Activated naive CD4-positive, alpha-beta T cell treated with anti-CD3 and anti-CD28 coated beads for 36 hours (primary cell): ENCODE measurements around the gene AGAP9. TPM values are rescaled to one million over a fixed set of nuclear protein-coding genes. Genes with fewer than 3 reads are reported as not detected.
"Not testable (repeated sequence)": the region's sequence is repeated elsewhere in the genome, so short reads cannot be mapped to it uniquely, and the experiment has no call there.

ENCODE experiments used
- CTCF ChIA-PET: fragments of 350-600 bp; sonication (Branson Sonifier 250); formaldehyde crosslinking; loops from one replicate; lab custom pipeline; 2021; ENCODE audit warnings: antibody characterized with exemption; lab: Charles Lee
- DNase-seq: peaks from one replicate; pipeline ENCODE4 v3.0.0-alpha.2; 2020
- H3K27ac Mint-ChIP-seq: one replicate; pipeline ENCODE4 v1.8.0; 2021; ENCODE audit warnings: mild to moderate bottlenecking, mixed read lengths
- H3K27me3 Mint-ChIP-seq: one replicate; pipeline ENCODE4 v1.8.0; 2021; ENCODE audit warnings: low read depth, mixed read lengths
- H3K36me3 Mint-ChIP-seq: one replicate; pipeline ENCODE4 v1.8.0; 2021; ENCODE audit warnings: low read depth, mixed read lengths
- H3K4me1 Mint-ChIP-seq: one replicate; pipeline ENCODE4 v1.8.0; 2021; ENCODE audit warnings: low read depth, mixed read lengths
- H3K4me3 Mint-ChIP-seq: one replicate; pipeline ENCODE4 v1.8.0; 2021; ENCODE audit warnings: mild to moderate bottlenecking, moderate library complexity, mixed read lengths
- H3K9me3 Mint-ChIP-seq: one replicate; pipeline ENCODE4 v1.8.0; 2021; ENCODE audit warnings: mixed read lengths
- intact Hi-C: fragments of 100-400 bp; cut with micrococcal nuclease; formaldehyde crosslinking; loops from one replicate; pipeline ENCODE4 v1.15.1; 2023
- total RNA-seq, 2 experiments: library from RNA; stranded (reverse); gene quantifications; one replicate each; pipeline ENCODE4 v1.2.3, GENCODE V29; 2021

AGAP9 gene
- total RNA-seq, 2 experiments from 2014 or later = 6.7 to 7.9 TPM

DNA sequence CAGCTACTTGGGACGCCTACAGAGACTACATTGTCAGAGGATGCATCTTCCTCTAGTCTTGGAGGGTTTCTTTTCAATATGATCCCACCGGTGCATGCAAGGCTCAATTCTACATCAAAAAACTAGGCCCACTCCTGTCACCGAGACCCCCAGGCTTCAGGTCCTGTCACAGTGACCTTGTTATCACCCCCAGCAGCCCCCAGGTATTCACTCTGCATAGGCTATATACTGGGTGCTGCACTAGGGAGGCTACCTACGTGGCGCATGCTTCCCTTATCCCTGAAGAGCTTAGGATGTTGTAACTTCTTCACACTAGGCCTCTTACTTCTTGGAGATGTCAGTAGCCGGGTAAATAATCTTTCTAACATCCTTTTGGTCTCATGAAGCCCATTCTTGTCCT is 31.1 kb upstream of the AGAP9 start:
- H3K36me3 Mint-ChIP-seq, H3K9me3 Mint-ChIP-seq, DNase-seq, H3K4me1 Mint-ChIP-seq, H3K27ac Mint-ChIP-seq, CTCF ChIA-PET, H3K27me3 Mint-ChIP-seq: not testable (repeated sequence)
- H3K4me3 Mint-ChIP-seq = peak overlapping the region; percentile 38
- intact Hi-C loops = loop anchor here (10.0 kb wide), 1 partner anchor 750 kb away; the partner anchor contains the start of gene MAPK8

DNA sequence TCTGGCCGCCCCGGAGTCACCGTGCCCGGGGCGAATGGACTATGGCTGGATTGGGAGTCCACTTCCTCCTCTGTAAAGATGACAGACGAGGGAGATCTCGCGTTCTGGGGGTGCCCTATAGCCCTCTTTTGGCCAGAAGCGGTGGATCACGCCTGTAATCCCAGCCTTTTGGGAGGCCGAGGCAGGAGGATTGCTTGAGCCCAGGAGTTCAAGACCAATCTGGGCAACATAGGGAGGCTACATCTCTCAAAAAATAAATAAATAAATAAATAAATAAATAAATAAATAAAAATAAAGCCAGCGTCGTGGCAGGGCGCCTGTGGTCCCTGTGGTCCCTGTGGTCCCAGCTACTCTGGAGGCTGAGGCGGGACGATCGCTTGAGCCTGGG is 30.4 kb upstream of the AGAP9 start:
- H3K36me3 Mint-ChIP-seq, H3K27me3 Mint-ChIP-seq, H3K9me3 Mint-ChIP-seq, CTCF ChIA-PET, H3K4me1 Mint-ChIP-seq: not testable (repeated sequence)
- Mint-ChIP-seq H3K27ac (peak overlapping the region; percentile 63), H3K4me3 (peak overlapping the region; percentile 83)
- peak; percentile 12 for DNase-seq
- intact Hi-C loops = loop anchor here (10.0 kb wide), 1 partner anchor 751 kb away; the partner anchor contains the start of gene MAPK8

DNA sequence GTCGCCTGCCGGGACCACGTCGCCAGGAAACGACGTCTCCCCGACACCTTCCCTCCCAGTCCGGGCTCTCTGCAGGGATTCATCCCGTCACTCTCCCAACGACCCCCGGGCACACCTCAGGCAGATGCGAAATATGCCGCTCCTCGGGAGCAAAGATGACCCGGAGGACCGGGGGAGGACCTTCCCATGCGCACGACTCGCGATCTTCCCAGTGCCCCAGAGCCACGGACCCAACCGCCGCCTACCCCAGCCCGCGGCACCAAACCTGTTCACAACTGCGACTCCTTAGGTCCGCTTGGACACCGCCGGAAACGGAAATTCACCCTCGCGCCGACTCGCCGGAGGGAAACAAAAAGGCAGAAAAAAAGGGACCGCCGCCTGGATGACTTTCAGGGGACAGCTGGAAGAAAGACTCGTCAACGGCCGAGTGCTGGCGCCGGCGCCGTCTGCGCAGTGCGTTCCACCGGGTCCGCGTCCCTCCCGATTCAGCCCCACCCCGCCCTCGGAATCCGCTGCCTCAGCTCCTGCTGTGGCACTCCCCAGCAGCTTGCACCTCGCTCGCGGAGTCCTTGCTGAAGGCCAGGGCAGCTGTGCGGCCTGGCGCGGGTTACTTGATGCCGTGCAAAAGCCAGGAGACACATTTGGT is 29.9 kb upstream of the AGAP9 start:
- H3K36me3 Mint-ChIP-seq, H3K9me3 Mint-ChIP-seq, H3K4me1 Mint-ChIP-seq, CTCF ChIA-PET, H3K27me3 Mint-ChIP-seq: not testable (repeated sequence)
- peak; percentile 88 for DNase-seq
- peak overlapping the region; percentile 83 for H3K4me3 Mint-ChIP-seq
- peak overlapping the region; percentile 86 for H3K27ac Mint-ChIP-seq
- intact Hi-C loops = loop anchor here (10.0 kb wide), 1 partner anchor 751 kb away; the partner anchor contains the start of gene MAPK8

DNA sequence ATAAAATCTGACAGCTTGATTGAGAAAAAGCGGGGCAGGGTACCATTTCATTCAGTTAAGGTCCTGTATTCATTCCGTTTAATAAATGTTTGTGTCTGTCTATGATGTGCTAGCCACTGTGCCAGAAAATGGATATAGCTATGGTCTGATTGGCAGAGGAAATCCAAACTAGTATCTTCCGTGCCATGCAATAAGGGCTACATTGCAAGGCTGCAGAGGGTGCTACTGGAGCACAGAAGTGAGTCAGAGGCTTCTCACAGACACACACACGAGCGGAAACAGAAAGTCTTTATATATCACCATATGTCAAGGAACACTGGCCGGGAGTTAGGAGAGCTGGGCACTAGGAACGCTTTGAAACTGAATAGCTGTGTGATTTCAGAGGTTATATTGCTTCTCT is 29.3 kb upstream of the AGAP9 start:
- H3K36me3 Mint-ChIP-seq, H3K9me3 Mint-ChIP-seq, CTCF ChIA-PET, H3K4me1 Mint-ChIP-seq, H3K27me3 Mint-ChIP-seq: not testable (repeated sequence)
- Mint-ChIP-seq H3K27ac (peak overlapping the region; percentile 86), H3K4me3 (peak overlapping the region; percentile 83)
- intact Hi-C loops = loop anchor here (10.0 kb wide), 1 partner anchor 752 kb away; the partner anchor contains the start of gene MAPK8
- peak; percentile 71 for DNase-seq

DNA sequence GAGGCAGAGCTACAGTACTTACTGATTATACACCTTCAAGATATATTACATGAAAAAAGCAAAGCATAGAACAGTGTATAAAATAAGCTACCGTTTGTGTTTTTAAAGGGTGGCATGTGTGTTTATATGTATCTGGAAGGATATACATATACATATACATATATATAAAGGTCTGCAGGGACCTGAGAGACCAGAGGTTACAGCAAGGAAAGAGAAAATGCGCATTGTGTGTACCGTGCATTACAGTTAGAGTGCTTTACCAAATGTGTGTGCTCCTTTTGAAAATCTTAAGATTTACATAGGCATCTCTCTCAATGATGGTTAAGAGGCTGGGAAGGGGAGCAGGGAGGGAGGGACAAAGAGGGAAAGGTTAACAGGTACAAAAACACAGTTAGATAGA is 23.8 kb upstream of the AGAP9 start:
- CTCF ChIA-PET, H3K27ac Mint-ChIP-seq, DNase-seq, intact Hi-C loops, H3K4me1 Mint-ChIP-seq, H3K27me3 Mint-ChIP-seq, H3K4me3 Mint-ChIP-seq, H3K36me3 Mint-ChIP-seq, H3K9me3 Mint-ChIP-seq: not testable (repeated sequence)

DNA sequence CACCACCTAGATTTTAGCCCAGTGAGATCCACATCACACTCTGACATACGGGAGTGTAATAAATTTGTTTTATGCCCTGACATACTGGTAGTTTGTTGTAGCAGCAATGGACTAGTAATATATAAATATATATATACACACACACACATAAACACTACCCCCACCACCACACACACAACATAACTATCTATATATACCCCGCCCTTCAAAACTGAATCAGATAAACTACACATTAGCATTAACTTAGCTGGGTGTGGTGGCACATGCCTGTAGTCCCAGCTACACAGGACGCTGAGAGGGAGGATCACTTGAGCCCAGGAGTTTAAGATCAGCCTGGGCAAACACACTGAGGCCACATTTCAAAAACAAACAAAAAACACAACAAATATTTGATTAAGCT is 13.0 kb upstream of the AGAP9 start:
- DNase-seq, H3K36me3 Mint-ChIP-seq, H3K27ac Mint-ChIP-seq, H3K4me3 Mint-ChIP-seq, CTCF ChIA-PET, H3K9me3 Mint-ChIP-seq, intact Hi-C loops, H3K27me3 Mint-ChIP-seq, H3K4me1 Mint-ChIP-seq: not testable (repeated sequence)

DNA sequence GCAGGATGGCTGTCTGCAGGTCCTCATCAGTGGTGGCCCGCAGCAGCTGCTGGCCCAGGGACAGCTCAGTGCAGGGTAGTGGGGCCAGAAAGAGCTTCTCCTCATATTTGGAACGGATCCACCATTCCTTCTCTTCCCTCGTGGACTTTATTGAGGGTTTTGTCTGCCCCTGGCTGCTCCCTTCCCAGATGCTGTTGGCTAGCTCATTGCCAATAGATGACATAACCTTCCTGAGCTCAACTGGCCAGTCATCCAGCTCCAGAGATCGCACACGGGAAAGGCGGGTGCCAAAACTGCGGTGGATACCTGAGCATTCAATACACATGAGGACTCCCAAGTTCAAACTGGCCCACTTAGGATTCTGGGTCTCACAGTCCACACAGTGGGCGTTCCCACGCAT is 21.1 kb downstream of the AGAP9 start:
- H3K4me1 Mint-ChIP-seq, H3K4me3 Mint-ChIP-seq, intact Hi-C loops, H3K9me3 Mint-ChIP-seq, CTCF ChIA-PET, H3K36me3 Mint-ChIP-seq, H3K27me3 Mint-ChIP-seq, H3K27ac Mint-ChIP-seq, DNase-seq: not testable (repeated sequence)

DNA sequence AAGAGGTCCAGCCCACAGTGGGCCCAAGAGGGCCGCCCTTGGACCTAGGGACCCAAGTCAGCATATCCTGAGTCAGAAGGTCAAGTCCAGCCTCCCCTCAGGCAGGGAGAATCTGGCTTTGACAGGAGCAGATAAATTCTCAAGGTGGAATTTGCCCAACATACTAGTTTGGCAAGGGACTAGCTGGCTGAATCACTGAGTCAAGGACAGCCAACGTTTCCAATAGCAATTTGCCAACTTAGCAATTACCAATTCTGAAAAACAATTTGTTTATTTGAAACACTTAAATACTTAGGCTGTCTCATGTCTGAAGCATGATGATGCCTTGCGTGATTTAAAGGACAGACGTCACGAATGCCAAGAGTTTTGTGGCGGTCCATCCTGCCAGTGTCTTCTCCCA is 29.2 kb downstream of the AGAP9 start:
- H3K27me3 Mint-ChIP-seq, intact Hi-C loops, CTCF ChIA-PET, H3K27ac Mint-ChIP-seq, H3K4me1 Mint-ChIP-seq, H3K9me3 Mint-ChIP-seq, H3K4me3 Mint-ChIP-seq, H3K36me3 Mint-ChIP-seq, DNase-seq: not testable (repeated sequence)

DNA sequence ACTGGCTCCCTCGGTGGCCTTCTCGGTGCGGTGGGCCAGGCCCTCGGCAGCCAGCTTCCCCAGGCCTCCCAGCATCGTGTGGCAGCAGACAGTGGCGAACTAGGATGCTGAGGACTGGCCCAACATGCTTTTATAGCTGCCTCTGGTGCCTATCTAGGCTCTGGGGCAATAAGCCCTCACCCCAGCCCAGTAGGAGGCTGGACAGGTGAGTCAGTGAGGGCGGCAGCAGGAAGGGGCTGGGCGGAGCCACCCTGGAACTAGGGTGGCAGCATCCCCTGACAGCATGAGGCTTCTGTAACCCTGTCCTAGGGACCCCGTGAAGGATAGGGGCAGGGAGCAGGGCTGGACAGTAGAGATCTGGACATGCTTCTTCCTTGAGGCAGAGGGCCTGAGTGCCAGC is 31.8 kb downstream of the AGAP9 start, which contains the start of gene FAM25G:
TSS of gene FAM25G (minus strand) at position 101 of the 400 bp plus-strand sequence. CDS start at position 75, 26 bp downstream.
- CTCF ChIA-PET, DNase-seq: not testable (repeated sequence)

DNA sequence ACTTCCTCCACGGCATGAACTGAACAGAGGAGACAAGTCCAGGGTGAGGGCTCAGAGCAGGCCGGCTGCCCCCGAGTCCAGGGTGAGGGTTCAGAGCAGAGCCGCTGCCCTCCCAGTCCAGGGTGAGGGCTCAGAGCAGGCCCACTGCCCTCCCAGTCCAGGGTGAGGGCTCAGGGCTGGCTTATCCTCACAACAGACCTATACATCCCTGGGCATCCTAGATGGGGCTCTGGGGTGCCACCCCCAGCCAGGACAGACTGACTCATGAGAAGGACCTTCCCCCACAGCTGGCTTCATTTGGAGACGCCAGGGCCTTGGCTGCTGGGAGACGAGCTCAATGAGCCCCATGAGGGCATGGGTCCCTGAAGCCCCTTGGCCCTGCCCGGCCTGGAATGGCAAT is 33.8 kb downstream of the AGAP9 start:
- DNase-seq, H3K4me1 Mint-ChIP-seq, intact Hi-C loops, H3K27ac Mint-ChIP-seq, H3K36me3 Mint-ChIP-seq, H3K9me3 Mint-ChIP-seq, H3K27me3 Mint-ChIP-seq, CTCF ChIA-PET, H3K4me3 Mint-ChIP-seq: not testable (repeated sequence)

More for the DNA sequence above, 31.8 kb downstream of the AGAP9 start, which contains the start of gene FAM25G:
- H3K27ac Mint-ChIP-seq, H3K4me3 Mint-ChIP-seq, H3K27me3 Mint-ChIP-seq, H3K9me3 Mint-ChIP-seq, H3K4me1 Mint-ChIP-seq, H3K36me3 Mint-ChIP-seq, intact Hi-C loops: not testable (repeated sequence)

DNA sequence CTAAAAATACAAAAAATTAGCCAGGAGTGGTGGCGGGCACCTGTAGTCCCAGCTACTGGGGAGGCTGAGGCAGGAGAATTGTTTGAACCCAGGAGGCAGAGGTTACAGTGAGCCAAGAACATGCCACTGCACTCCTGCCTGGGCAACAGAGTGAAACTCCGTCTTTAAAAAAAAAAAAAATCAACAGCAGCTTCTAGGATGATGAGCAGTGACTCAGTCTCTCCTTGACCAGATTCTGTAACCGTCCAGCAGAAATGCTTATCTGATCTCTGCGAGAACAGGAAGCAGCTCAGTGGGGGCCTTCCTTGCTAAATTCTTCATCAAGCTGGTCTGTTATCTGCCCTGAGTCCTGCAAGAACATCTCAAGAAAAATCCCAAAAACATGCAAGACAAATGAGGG is 37.5 kb downstream of the AGAP9 start:
- DNase-seq, H3K27me3 Mint-ChIP-seq, H3K36me3 Mint-ChIP-seq, H3K9me3 Mint-ChIP-seq, H3K27ac Mint-ChIP-seq, H3K4me1 Mint-ChIP-seq, CTCF ChIA-PET, intact Hi-C loops, H3K4me3 Mint-ChIP-seq: not testable (repeated sequence)

DNA sequence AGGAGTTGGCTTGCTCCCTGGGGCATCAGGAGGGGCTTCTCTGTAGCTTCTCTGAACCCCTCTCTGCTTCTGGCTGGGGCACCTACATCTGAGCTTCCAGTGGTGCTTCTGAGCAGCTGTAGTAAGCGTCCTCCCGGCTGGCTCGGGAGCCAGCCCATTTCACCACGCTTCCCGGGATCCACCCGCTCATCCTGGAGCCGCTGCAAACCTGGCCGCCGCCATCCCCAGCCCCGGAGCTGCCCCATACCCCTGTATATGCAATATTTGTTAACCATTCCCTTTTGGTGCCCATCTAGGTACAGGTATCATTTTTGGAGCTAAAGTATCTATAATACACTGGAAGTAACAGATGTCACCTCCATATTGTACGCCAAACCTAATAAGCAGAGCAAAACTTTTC is 38.7 kb downstream of the AGAP9 start:
- H3K27ac Mint-ChIP-seq, CTCF ChIA-PET, H3K27me3 Mint-ChIP-seq, H3K4me1 Mint-ChIP-seq, DNase-seq, H3K9me3 Mint-ChIP-seq, intact Hi-C loops, H3K4me3 Mint-ChIP-seq, H3K36me3 Mint-ChIP-seq: not testable (repeated sequence)

DNA sequence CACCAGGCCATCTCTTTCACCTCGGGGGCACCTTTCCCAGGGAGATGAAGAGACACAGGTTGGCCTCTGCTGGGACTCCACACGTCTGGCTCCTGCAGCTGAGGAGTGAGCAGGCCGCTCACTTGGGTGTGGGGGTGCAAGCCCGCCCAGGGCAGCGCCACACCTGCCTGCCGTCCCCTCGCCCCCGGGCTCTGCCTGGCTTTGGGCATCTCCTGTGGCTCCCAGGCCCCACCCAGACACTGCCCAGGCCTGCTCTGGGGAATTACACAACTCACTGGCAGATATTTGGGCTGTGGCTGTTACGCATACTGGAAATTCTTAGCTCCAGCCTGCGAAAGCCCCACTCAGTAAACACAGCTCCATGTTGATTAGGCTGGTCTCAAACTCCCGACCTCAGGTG is 39.5 kb downstream of the AGAP9 start, which contains the start of gene ANXA8:
TSS of gene ANXA8 (minus strand) at position 193 of the 400 bp plus-strand sequence. CDS start at position 11, 182 bp downstream.
- H3K27ac Mint-ChIP-seq, H3K4me1 Mint-ChIP-seq, H3K36me3 Mint-ChIP-seq, intact Hi-C loops, DNase-seq, CTCF ChIA-PET, H3K9me3 Mint-ChIP-seq, H3K4me3 Mint-ChIP-seq, H3K27me3 Mint-ChIP-seq: not testable (repeated sequence)
